Measurements from ENCODE around the gene SPATA17. TPM values are rescaled to one million over a fixed set of nuclear protein-coding genes. Genes with fewer than 3 reads are reported as not detected.

Gene SPATA17
- total and polyA plus RNA-seq, 2 of the 13 experiments (the other 11 are each of a cell fraction or from before 2014, with no cell fraction given) = 0.48 to 1.7 TPM

DNA sequence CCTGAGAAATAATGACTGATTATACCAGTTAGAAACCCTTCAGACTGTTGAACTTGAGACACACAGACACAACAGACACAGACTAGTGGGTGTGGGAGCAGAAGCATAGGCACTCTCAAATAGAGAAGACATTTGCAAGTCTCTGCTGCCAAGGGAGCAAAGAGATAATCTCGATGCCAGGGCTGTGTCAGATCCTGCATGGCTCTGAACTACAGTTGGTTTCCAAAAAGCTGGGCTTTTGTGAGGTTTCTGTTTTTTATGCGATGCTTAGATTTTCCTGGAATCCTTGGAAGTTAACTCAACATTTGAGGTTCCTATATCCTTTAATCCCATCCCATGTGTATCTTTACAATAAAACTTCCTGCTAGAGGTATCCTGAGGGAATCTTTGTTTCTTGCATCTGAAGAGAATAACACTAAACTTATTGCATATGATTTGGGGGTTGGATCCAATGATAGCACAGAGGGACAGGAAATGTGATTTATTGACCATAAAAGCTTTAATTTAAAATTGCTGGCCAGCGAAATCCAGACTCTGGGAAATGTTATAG lies 236.4 kb downstream of the SPATA17 start:
- Histone ChIP-seq H2AFZ (ENCODE audit: low read length) (no peak overlapping the region), H3K36me3 (replicated peaks in 1 of 2; ENCODE audit: control insufficient read depth in 1 of 2, insufficient read depth in 2 of 2, low read length in 2 of 2) (no peaks in the 10 kb centered on the region), H3K27ac (ENCODE audit: extremely low read length, insufficient read depth, low read length) (no peak overlapping the region), H3K4me3 (replicated peaks in 1 of 3; ENCODE audit: insufficient read depth in 1 of 3, low read depth in 2 of 3, low read length in 3 of 3) (no peak overlapping the region), H3K9me3 (ENCODE audit: low read length) (no peaks in the 10 kb centered on the region), H3K9ac (ENCODE audit: insufficient read depth, low read depth, low read length) (no peak overlapping the region), H3K79me2 (ENCODE audit: insufficient read depth, low read length) (no peaks in the 10 kb centered on the region), H3K4me1 (ENCODE audit: insufficient read depth, low read length) (no peaks in the 10 kb centered on the region), H3K27me3 (ENCODE audit: control insufficient read depth in 1 of 2, insufficient read depth in 2 of 2, low read length in 2 of 2) (no peaks in the 10 kb centered on the region), H3K4me2 (ENCODE audit: low read depth, low read length) (no peak overlapping the region), H4K20me1 (ENCODE audit: insufficient read depth, low read length) (no peaks in the 10 kb centered on the region)
- ATAC-seq (no peak), FAIRE-seq (no peak), DNase-seq (ENCODE audit: low spot score) (no peak)
- CTCF ChIA-PET (ENCODE audit: low intra/inter-chr PET ratio, low total read pairs) = no interaction called here
- no TSS peak for BruUV-seq (replicated peaks)
- POLR2A ChIA-PET = no interaction called here
- in situ Hi-C loops (cut with HindIII; ENCODE audit: extremely low pct_ligation_motif_present, low pct_unique_long_range_greater_than_20kb) = no loop called here
- 32% methylated on average over 3 of the region's 3 CpGs for WGBS (ENCODE audit: low lambda C conversion rate)
- TF ChIP-seq, protein P1, sequence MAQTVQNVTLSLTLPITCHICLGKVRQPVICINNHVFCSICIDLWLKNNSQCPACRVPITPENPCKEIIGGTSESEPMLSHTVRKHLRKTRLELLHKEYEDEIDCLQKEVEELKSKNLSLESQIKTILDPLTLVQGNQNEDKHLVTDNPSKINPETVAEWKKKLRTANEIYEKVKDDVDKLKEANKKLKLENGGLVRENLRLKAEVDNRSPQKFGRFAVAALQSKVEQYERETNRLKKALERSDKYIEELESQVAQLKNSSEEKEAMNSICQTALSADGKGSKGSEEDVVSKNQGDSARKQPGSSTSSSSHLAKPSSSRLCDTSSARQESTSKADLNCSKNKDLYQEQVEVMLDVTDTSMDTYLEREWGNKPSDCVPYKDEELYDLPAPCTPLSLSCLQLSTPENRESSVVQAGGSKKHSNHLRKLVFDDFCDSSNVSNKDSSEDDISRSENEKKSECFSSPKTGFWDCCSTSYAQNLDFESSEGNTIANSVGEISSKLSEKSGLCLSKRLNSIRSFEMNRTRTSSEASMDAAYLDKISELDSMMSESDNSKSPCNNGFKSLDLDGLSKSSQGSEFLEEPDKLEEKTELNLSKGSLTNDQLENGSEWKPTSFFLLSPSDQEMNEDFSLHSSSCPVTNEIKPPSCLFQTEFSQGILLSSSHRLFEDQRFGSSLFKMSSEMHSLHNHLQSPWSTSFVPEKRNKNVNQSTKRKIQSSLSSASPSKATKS (CRISPR knock-in tag; IDR thresholded peaks at IDR 0.05) = no peak
- TF ChIP-seq, protein P2, sequence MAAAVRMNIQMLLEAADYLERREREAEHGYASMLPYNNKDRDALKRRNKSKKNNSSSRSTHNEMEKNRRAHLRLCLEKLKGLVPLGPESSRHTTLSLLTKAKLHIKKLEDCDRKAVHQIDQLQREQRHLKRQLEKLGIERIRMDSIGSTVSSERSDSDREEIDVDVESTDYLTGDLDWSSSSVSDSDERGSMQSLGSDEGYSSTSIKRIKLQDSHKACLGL (CRISPR knock-in tag; IDR thresholded peaks at IDR 0.05) = no peak
- no peak for TF ChIP-seq JUN (CRISPR knock-in tag; IDR thresholded peaks at IDR 0.05)
- no peak for TF ChIP-seq NR2F2 (IDR thresholded peaks at IDR 0.05; ENCODE audit: borderline replicate concordance, low read depth)
- no peak for TF ChIP-seq NFE2L1 (CRISPR knock-in tag; IDR thresholded peaks at IDR 0.05; ENCODE audit: borderline replicate concordance)
- TF ChIP-seq ELF4 (CRISPR knock-in tag; IDR thresholded peaks at IDR 0.05; ENCODE audit: borderline replicate concordance) = no peak
- no peak for TF ChIP-seq ZNF790 (CRISPR knock-in tag; IDR thresholded peaks at IDR 0.05; ENCODE audit: borderline replicate concordance)
- TF ChIP-seq ZNF160 (CRISPR knock-in tag; IDR thresholded peaks at IDR 0.05) = no peak
- TF ChIP-seq ZBTB21 (CRISPR knock-in tag; IDR thresholded peaks at IDR 0.05) = no peak
- TF ChIP-seq ZNF350 (CRISPR knock-in tag; IDR thresholded peaks at IDR 0.05; ENCODE audit: borderline replicate concordance, low read depth) = no peak
- TF ChIP-seq, protein P3, sequence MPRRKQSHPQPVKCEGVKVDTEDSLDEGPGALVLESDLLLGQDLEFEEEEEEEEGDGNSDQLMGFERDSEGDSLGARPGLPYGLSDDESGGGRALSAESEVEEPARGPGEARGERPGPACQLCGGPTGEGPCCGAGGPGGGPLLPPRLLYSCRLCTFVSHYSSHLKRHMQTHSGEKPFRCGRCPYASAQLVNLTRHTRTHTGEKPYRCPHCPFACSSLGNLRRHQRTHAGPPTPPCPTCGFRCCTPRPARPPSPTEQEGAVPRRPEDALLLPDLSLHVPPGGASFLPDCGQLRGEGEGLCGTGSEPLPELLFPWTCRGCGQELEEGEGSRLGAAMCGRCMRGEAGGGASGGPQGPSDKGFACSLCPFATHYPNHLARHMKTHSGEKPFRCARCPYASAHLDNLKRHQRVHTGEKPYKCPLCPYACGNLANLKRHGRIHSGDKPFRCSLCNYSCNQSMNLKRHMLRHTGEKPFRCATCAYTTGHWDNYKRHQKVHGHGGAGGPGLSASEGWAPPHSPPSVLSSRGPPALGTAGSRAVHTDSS (CRISPR knock-in tag; conservative IDR thresholded peaks at IDR 0.05) = no peak
- TF ChIP-seq RBAK (CRISPR knock-in tag; IDR thresholded peaks at IDR 0.05) = no peak
- TF ChIP-seq, protein P4, sequence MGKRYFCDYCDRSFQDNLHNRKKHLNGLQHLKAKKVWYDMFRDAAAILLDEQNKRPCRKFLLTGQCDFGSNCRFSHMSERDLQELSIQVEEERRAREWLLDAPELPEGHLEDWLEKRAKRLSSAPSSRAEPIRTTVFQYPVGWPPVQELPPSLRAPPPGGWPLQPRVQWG (CRISPR knock-in tag; IDR thresholded peaks at IDR 0.05; ENCODE audit: borderline replicate concordance, low read depth) = no peak
- intact Hi-C loops (cut with micrococcal nuclease; ENCODE audit: unreplicated experiment) = no loop called here

All from HepG2 (cell line).